HCT116 (cell line): ENCODE measurements around the gene RANBP17. TPM values are rescaled to one million over a fixed set of nuclear protein-coding genes. Genes with fewer than 3 reads are reported as not detected.

ENCODE experiments used
- ATAC-seq: fragments of 200-7000 bp; cut with Tn5 transposase; 2 replicates; pipeline ENCODE4 v1.9.1; 2020; ENCODE audit warnings: mild to moderate bottlenecking, moderate library complexity
- BruUV-seq: library from RNA; stranded (reverse); fragments of 400-500 nt; replicated peaks from 2 replicates; lab custom pipeline; 2021; lab: Mats Ljungman, UMichigan
- CTCF ChIA-PET: fragments of 300-600 bp; sonication (Branson Sonifier 250); formaldehyde crosslinking; loops from one replicate; lab custom pipeline; 2021; ENCODE audit warnings: antibody characterized with exemption; lab: Charles Lee
- POLR2A ChIA-PET: fragments of 300-600, 350-600 bp; sonication (Branson Sonifier 250); formaldehyde crosslinking; loops from one replicate; lab custom pipeline; 2021; ENCODE audit warnings: antibody characterized with exemption; lab: Charles Lee
- RAD21 ChIA-PET, 2 experiments: fragments of 300-600 bp; sonication (Branson Sonifier 250); formaldehyde crosslinking; loops; one replicate each; lab custom pipeline; 2023; ENCODE audit warnings: low total read pairs in 2 of 2; ENCODE audit not compliant: uncharacterized antibody in 2 of 2, unreplicated experiment in 2 of 2, low non-redundant PET in 1 of 2; lab: Charles Lee
- DNase-seq: peaks from one replicate; pipeline ENCODE4 v3.0.0-alpha.2; 2010; ENCODE audit warnings: low read depth, low spot score
- H2AFZ ChIP-seq: fragments of 200-600 bp; shearing (Covaris generic), sonication (generic); 2 replicates; pipeline ENCODE4 v1.6.1; 2017; ENCODE audit warnings: low read depth, mixed run types, mixed read lengths, antibody characterized with exemption, low read length; ENCODE audit not compliant: poor library complexity, severe bottlenecking
- H3K27ac ChIP-seq: 2 replicates; pipeline ENCODE4 v1.5.1; 2012; ENCODE audit warnings: low read depth, low read length
- H3K27me3 ChIP-seq: fragments of 200-600 bp; sonication (generic); 2 replicates; pipeline ENCODE4 v1.6.1; 2016; ENCODE audit warnings: mixed run types, low read length, mixed read lengths; ENCODE audit not compliant: insufficient read depth
- H3K36me3 ChIP-seq, 2 experiments: fragments of 200-500 bp in 1 of 2; fragments of 200-600 bp in 1 of 2; sonication (Bioruptor generic) in 1 of 2; sonication (generic) in 1 of 2; 2 replicates each; pipeline versions ENCODE4 v1.5.1 to v1.6.1; 2014 to 2016; ENCODE audit warnings: low read length in 2 of 2, inconsistent platforms in 1 of 2, mixed read lengths in 1 of 2, mixed run types in 1 of 2; ENCODE audit not compliant: insufficient read depth in 2 of 2, control insufficient read depth in 1 of 2
- H3K4me1 ChIP-seq, 2 experiments: fragments of 200-600 bp in 1 of 2; sonication (generic) in 1 of 2; 2 replicates each; pipeline versions ENCODE4 v1.5.1 to v1.6.1; 2012 to 2017; ENCODE audit warnings: low read length in 2 of 2, inconsistent platforms in 1 of 2, mild to moderate bottlenecking in 1 of 2, mixed read lengths in 1 of 2, mixed run types in 1 of 2, moderate library complexity in 1 of 2; ENCODE audit not compliant: insufficient read depth in 2 of 2, control insufficient read depth in 1 of 2
- H3K4me2 ChIP-seq: fragments of 200-600 bp; sonication (generic); 2 replicates; pipeline ENCODE4 v1.6.1; 2017; ENCODE audit warnings: mixed run types, low read length, mixed read lengths
- H3K4me3 ChIP-seq, 2 experiments: fragments of 200-600 bp in 1 of 2; sonication (generic) in 1 of 2; replicated peaks in 1 of 2; 2 replicates each; pipeline ENCODE4 v1.5.1; 2011 to 2016; ENCODE audit warnings: low read length in 2 of 2, control low read depth in 1 of 2, low read depth in 1 of 2, mild to moderate bottlenecking in 1 of 2, mixed read lengths in 1 of 2, mixed run types in 1 of 2
- H3K79me2 ChIP-seq: fragments of 200-600 bp; sonication (generic); 2 replicates; pipeline ENCODE4 v1.6.1; 2017; ENCODE audit warnings: mild to moderate bottlenecking, mixed run types, low read length, moderate library complexity, mixed read lengths; ENCODE audit not compliant: insufficient read depth
- H3K9ac ChIP-seq: fragments of 200-600 bp; sonication (generic); 2 replicates; pipeline ENCODE4 v1.6.1; 2016; ENCODE audit warnings: low read length, mixed read lengths
- H3K9me2 ChIP-seq: fragments of 200-600 bp; sonication (generic), shearing (Covaris generic); 2 replicates; pipeline ENCODE4 v1.6.1; 2017; ENCODE audit warnings: mixed run types, mild to moderate bottlenecking, moderate library complexity; ENCODE audit not compliant: insufficient read depth
- H3K9me3 ChIP-seq, 2 experiments: fragments of 200-500 bp in 1 of 2; fragments of 200-600 bp in 1 of 2; sonication (Bioruptor generic) in 1 of 2; sonication (generic) in 1 of 2; 2 replicates each; pipeline ENCODE4 v1.6.1; 2014 to 2017; ENCODE audit warnings: low read length in 2 of 2, mixed read lengths in 2 of 2, inconsistent platforms in 1 of 2, low read depth in 1 of 2, mild to moderate bottlenecking in 1 of 2, mixed run types in 1 of 2, moderate library complexity in 1 of 2; ENCODE audit not compliant: control insufficient read depth in 1 of 2, insufficient read depth in 1 of 2
- H4K20me1 ChIP-seq: fragments of 200-600 bp; sonication (generic), shearing (Covaris generic); 2 replicates; pipeline ENCODE4 v1.6.1; 2017; ENCODE audit warnings: mixed run types, mild to moderate bottlenecking, moderate library complexity; ENCODE audit not compliant: insufficient read depth
- CTCF ChIP-seq, 3 experiments: fragments of 200-600 bp in 1 of 3; sonication (generic) in 1 of 3; IDR thresholded peaks in 2 of 3; conservative IDR thresholded peaks in 1 of 3; 2 replicates each; pipeline ENCODE4 v1.5.1; 2012 to 2017; ENCODE audit warnings: low read depth in 2 of 3, low read length in 2 of 3, antibody characterized with exemption in 1 of 3, borderline replicate concordance in 1 of 3, control low read depth in 1 of 3, mild to moderate bottlenecking in 1 of 3, mixed read lengths in 1 of 3, mixed run types in 1 of 3, moderate library complexity in 1 of 3; ENCODE audit not compliant: insufficient read depth in 1 of 3
- EGR1 ChIP-seq: IDR thresholded peaks from 2 replicates; pipeline ENCODE4 v1.6.1; 2012; ENCODE audit warnings: low read depth
- FOSL1 ChIP-seq: IDR thresholded peaks from 2 replicates; pipeline ENCODE4 v1.6.1; 2012; ENCODE audit warnings: low read depth
- JUND ChIP-seq: IDR thresholded peaks from 2 replicates; pipeline ENCODE4 v1.6.1; 2012
- REST ChIP-seq: IDR thresholded peaks from 2 replicates; pipeline ENCODE4 v1.6.1; 2012; ENCODE audit warnings: low read depth
- YY1 ChIP-seq: IDR thresholded peaks from 2 replicates; pipeline ENCODE4 v1.6.1; 2011; ENCODE audit warnings: low read length, low read depth, moderate library complexity, mild to moderate bottlenecking; ENCODE audit not compliant: insufficient replicate concordance; ENCODE audit errors: extremely low read depth
- ZBTB33 ChIP-seq: IDR thresholded peaks from 2 replicates; pipeline ENCODE4 v1.6.1; 2011; ENCODE audit warnings: mild to moderate bottlenecking, low read length, moderate library complexity; ENCODE audit not compliant: insufficient replicate concordance; ENCODE audit errors: extremely low read depth
- intact Hi-C: fragments of 100-400 bp; cut with micrococcal nuclease; formaldehyde crosslinking; loops from 2 replicates; pipeline ENCODE4 v1.10.0; 2022
- total RNA-seq: library from RNA; stranded (reverse); gene quantifications from one replicate; pipeline ENCODE4 v1.2.1, GENCODE V29; 2021; ENCODE audit not compliant: unreplicated experiment

The RANBP17 gene
- total RNA-seq, 1 experiment from 2014 or later = 18.2 TPM

GRCh38 chr5:171149333-171149732 is 287.5 kb downstream of the RANBP17 start (continued):
- TF ChIP-seq ZBTB33 = no peak
- TF ChIP-seq JUND = no peak

- H2AFZ ChIP-seq = no peak overlapping the region
- intact Hi-C loops = no loop called here
- no peak for ATAC-seq
- no peaks in the 10 kb centered on the region for H3K79me2 ChIP-seq
- TF ChIP-seq EGR1 (no peak), YY1 (no peak), FOSL1 (no peak), REST (no peak), CTCF (IDR thresholded peaks at IDR 0.05 in 2 of 3, conservative IDR thresholded peaks at IDR 0.05 in 1 of 3; ENCODE audit: borderline replicate concordance in 1 of 3, insufficient read depth in 1 of 3, low read depth in 2 of 3, low read length in 2 of 3) (no peak)
- H3K4me2 ChIP-seq = no peak overlapping the region
- no peaks in the 10 kb centered on the region for H3K9me3 ChIP-seq
- ChIA-PET RAD21 (no interaction called here), POLR2A (no interaction called here), CTCF (interaction anchor here (1.3 kb wide), 1 partner anchor 57 kb away, joined by 3 read pairs; no protein-coding TSS in a partner anchor)
- no peaks in the 10 kb centered on the region for H3K9me2 ChIP-seq
- H3K27ac ChIP-seq = no peak overlapping the region
- no TSS peak for BruUV-seq
- no peak overlapping the region for H3K9ac ChIP-seq
- no peak overlapping the region for H3K4me3 ChIP-seq
- no peaks in the 10 kb centered on the region for H3K36me3 ChIP-seq
- no peaks in the 10 kb centered on the region for H3K4me1 ChIP-seq
- H3K27me3 ChIP-seq = no peaks in the 10 kb centered on the region
- DNase-seq = no peak
- H4K20me1 ChIP-seq = no peaks in the 10 kb centered on the region
Measured at GRCh38 chr5:171149772-171150171, 288.0 kb downstream of the RANBP17 start.
